ENCODE data around the gene KIF2C.
"Not testable (repeated sequence)": the region's sequence is repeated elsewhere in the genome, so short reads cannot be mapped to it uniquely, and the experiment has no call there.

GRCh38 chr1:44766421-44766820 is 26.8 kb downstream of the KIF2C start:
- TF ChIP-seq, protein P1, sequence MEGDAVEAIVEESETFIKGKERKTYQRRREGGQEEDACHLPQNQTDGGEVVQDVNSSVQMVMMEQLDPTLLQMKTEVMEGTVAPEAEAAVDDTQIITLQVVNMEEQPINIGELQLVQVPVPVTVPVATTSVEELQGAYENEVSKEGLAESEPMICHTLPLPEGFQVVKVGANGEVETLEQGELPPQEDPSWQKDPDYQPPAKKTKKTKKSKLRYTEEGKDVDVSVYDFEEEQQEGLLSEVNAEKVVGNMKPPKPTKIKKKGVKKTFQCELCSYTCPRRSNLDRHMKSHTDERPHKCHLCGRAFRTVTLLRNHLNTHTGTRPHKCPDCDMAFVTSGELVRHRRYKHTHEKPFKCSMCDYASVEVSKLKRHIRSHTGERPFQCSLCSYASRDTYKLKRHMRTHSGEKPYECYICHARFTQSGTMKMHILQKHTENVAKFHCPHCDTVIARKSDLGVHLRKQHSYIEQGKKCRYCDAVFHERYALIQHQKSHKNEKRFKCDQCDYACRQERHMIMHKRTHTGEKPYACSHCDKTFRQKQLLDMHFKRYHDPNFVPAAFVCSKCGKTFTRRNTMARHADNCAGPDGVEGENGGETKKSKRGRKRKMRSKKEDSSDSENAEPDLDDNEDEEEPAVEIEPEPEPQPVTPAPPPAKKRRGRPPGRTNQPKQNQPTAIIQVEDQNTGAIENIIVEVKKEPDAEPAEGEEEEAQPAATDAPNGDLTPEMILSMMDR (IDR thresholded peaks at IDR 0.05; ENCODE audit: poor library complexity) = not testable (repeated sequence)
- TF ChIP-seq EZH2phosphoT487 (IDR thresholded peaks at IDR 0.05; ENCODE audit: low read depth, severe bottlenecking, unreplicated experiment) = not testable (repeated sequence)

Measured in hepatocyte (in vitro differentiated cells).